SU-DHL-6 (cell line): Measurements from ENCODE around the gene ZP2.

ENCODE experiments used
- H2AFZ ChIP-seq: fragments of 200-600 bp; sonication (generic); 2 replicates; pipeline ENCODE4 v1.6.1; 2014; ENCODE audit warnings: low read depth, mild to moderate bottlenecking, moderate library complexity, mixed read lengths, antibody characterized with exemption, low read length; ENCODE audit not compliant: severe bottlenecking
- H3F3A ChIP-seq: fragments of 200-600 bp; shearing (Covaris generic); 2 replicates; pipeline ENCODE4 v1.6.0; 2016; ENCODE audit warnings: antibody characterized with exemption, mild to moderate bottlenecking; ENCODE audit not compliant: insufficient read depth
- H3K27ac ChIP-seq: fragments of 200-600 bp; sonication (generic); 2 replicates; pipeline ENCODE4 v1.5.1; 2016; ENCODE audit warnings: low read depth, mild to moderate bottlenecking, low read length, moderate library complexity, mixed read lengths
- H3K27me3 ChIP-seq: fragments of 200-600 bp; sonication (generic), shearing (Covaris generic); 2 replicates; pipeline ENCODE4 v1.6.0; 2014; ENCODE audit warnings: mild to moderate bottlenecking, low read length
- H3K36me3 ChIP-seq: fragments of 200-600 bp; sonication (generic); 2 replicates; pipeline ENCODE4 v1.6.1; 2014; ENCODE audit warnings: mild to moderate bottlenecking, low read length, mixed read lengths
- H3K4me2 ChIP-seq: fragments of 300-600, 200-600 bp; shearing (Covaris generic), sonication (generic); 2 replicates; pipeline ENCODE4 v1.6.0; 2014; ENCODE audit warnings: low read length, low read depth, mild to moderate bottlenecking; ENCODE audit not compliant: poor library complexity, severe bottlenecking
- H3K4me3 ChIP-seq: fragments of 200-600 bp; sonication (generic); 2 replicates; pipeline ENCODE4 v1.5.1; 2014; ENCODE audit warnings: antibody characterized with exemption, low read length, mild to moderate bottlenecking, mixed read lengths; ENCODE audit not compliant: insufficient read depth, poor library complexity, severe bottlenecking
- H3K79me2 ChIP-seq: fragments of 200-600 bp; sonication (generic); 2 replicates; pipeline ENCODE4 v1.6.1; 2014; ENCODE audit warnings: mild to moderate bottlenecking, low read length, moderate library complexity; ENCODE audit not compliant: insufficient read depth
- H3K9ac ChIP-seq: fragments of 200-600 bp; sonication (generic); 2 replicates; pipeline ENCODE4 v1.7.0; 2014; ENCODE audit warnings: mild to moderate bottlenecking, low read length
- H3K9me2 ChIP-seq: fragments of 200-600 bp; sonication (generic); replicated peaks from 2 replicates; pipeline ENCODE4 v1.6.1; 2014; ENCODE audit warnings: low read length; ENCODE audit not compliant: insufficient read depth
- H3K9me3 ChIP-seq: fragments of 200-600 bp; sonication (generic); 2 replicates; pipeline ENCODE4 v1.6.1; 2014; ENCODE audit warnings: low read length, mixed read lengths; ENCODE audit not compliant: insufficient read depth
- H4K20me1 ChIP-seq: fragments of 200-600 bp; sonication (generic); 2 replicates; pipeline ENCODE4 v1.6.1; 2014; ENCODE audit warnings: low read depth, mild to moderate bottlenecking, antibody characterized with exemption, low read length, moderate library complexity, mixed read lengths
- EZH2phosphoT487 ChIP-seq: fragments of 200-600 bp; sonication (generic), shearing (Covaris generic); conservative IDR thresholded peaks from 2 replicates; pipeline ENCODE4 v1.6.1; 2018; ENCODE audit warnings: mild to moderate bottlenecking, antibody characterized with exemption, low read length, moderate library complexity, mixed read lengths
- TF ChIP-seq, protein P1 (sequence below): fragments of 200-600 bp; sonication (generic); IDR thresholded peaks from one replicate; pipeline ENCODE4 v1.5.1; 2017; ENCODE audit warnings: antibody characterized with exemption, mild to moderate bottlenecking, low read length, moderate library complexity; ENCODE audit not compliant: insufficient read depth, poor library complexity, severe bottlenecking

The ZP2 gene

DNA sequence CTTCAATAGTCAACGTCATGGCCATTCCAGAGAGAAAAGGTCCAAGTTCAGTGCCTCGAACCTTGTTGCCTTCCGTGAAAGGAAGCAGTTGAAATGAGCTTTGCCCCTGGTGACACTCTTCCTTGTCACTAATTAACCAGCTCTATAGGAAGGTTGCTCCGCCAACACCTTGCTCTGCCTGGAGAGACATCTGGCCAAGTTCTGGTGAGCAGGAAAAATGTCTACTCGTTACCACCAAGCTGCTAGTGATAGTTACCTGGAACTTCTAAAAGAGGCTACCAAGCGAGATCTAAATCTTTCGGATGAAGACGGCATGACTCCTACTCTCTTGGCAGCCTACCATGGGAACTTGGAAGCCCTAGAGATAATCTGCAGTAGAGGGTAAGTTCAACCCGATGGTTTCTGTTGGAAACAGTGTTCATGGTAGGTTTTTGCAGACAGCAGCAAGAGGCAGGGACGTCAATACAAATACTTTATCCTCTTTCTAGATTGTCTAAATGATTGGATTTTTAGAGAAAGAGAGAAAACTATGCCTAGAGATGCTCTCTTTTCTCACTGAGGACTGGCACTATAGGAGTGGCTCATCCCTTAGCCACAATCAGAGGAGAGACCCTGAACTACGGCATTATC lies 22.3 kb upstream of the ZP2 start, which contains the start of gene ANKS4B:
Gene ANKS4B, plus strand, starts transcription at position 179 of the 630 bp plus-strand sequence. Its CDS starts 39 bp downstream, at position 218.
- Histone ChIP-seq H4K20me1 (no peaks in the 10 kb centered on the region), H3K36me3 (no peaks in the 10 kb centered on the region), H3K9me3 (no peaks in the 10 kb centered on the region), H3K27ac (no peak within 1 kb of the TSS), H3K79me2 (no peaks in the 10 kb centered on the region), H3K9me2 (no peaks in the 10 kb centered on the region), H3K4me3 (no peak within 1 kb of the TSS), H3K27me3 (peaks cover 2% of the 10 kb centered on the region; the same call in 1 of the 2 replicates), H3F3A (no peaks in the 10 kb centered on the region), H2AFZ (no peak within 1 kb of the TSS), H3K9ac (no peak within 1 kb of the TSS), H3K4me2 (no peak within 1 kb of the TSS)
- TF ChIP-seq EZH2phosphoT487, result no peak
- TF ChIP-seq, protein P1, sequence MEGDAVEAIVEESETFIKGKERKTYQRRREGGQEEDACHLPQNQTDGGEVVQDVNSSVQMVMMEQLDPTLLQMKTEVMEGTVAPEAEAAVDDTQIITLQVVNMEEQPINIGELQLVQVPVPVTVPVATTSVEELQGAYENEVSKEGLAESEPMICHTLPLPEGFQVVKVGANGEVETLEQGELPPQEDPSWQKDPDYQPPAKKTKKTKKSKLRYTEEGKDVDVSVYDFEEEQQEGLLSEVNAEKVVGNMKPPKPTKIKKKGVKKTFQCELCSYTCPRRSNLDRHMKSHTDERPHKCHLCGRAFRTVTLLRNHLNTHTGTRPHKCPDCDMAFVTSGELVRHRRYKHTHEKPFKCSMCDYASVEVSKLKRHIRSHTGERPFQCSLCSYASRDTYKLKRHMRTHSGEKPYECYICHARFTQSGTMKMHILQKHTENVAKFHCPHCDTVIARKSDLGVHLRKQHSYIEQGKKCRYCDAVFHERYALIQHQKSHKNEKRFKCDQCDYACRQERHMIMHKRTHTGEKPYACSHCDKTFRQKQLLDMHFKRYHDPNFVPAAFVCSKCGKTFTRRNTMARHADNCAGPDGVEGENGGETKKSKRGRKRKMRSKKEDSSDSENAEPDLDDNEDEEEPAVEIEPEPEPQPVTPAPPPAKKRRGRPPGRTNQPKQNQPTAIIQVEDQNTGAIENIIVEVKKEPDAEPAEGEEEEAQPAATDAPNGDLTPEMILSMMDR, result no peak

GRCh38 chr16:21233045-21233520 lies 21.7 kb upstream of the ZP2 start:
- H3K36me3 ChIP-seq, result no peaks in the 10 kb centered on the region
- no peak overlapping the region for H3K9ac ChIP-seq
- TF ChIP-seq, protein P1, result no peak
- TF ChIP-seq EZH2phosphoT487, result no peak
- no peaks in the 10 kb centered on the region for H4K20me1 ChIP-seq
- no peaks in the 10 kb centered on the region for H3K9me2 ChIP-seq
- H3K4me3 ChIP-seq, result no peak overlapping the region
- H3K4me2 ChIP-seq, result no peak overlapping the region
- H3F3A ChIP-seq, result no peaks in the 10 kb centered on the region
- no peak overlapping the region for H2AFZ ChIP-seq
- peaks cover 2% of the 10 kb centered on the region; the same call in 1 of the 2 replicates for H3K27me3 ChIP-seq
- H3K27ac ChIP-seq, result no peak overlapping the region
- no peaks in the 10 kb centered on the region for H3K79me2 ChIP-seq
- no peaks in the 10 kb centered on the region for H3K9me3 ChIP-seq

DNA sequence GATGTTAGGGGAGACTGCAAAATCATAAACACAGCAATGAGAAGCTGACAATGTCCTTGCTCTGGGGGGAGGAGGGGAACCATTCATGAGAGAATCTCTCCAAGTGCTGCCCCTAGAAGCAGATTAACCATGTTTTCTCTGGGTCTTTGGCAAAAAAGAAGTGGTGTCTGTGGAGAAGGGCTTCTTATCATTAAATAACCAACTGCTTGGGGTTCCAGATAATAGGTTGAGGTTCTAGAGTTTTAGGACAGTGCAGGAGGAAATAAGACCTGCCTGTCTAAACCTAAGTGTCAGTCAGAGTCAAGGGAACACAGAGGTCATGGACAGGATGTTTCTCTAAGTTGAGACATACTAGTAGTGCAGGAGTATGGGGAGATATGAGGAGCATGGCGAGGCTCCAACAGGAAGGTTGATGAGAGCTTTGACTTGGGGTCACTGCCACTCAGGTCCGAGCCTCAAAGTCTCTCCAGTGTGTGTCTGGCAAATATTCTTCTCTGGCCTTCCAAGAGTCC lies 17.0 kb upstream of the ZP2 start:
- H3K36me3 ChIP-seq, result no peaks in the 10 kb centered on the region
- no peak overlapping the region for H3K27ac ChIP-seq
- H3F3A ChIP-seq, result no peaks in the 10 kb centered on the region
- no peak overlapping the region for H3K4me3 ChIP-seq
- no peak overlapping the region for H3K4me2 ChIP-seq
- TF ChIP-seq, protein P1, result no peak
- no peak for TF ChIP-seq EZH2phosphoT487
- peaks cover 2% of the 10 kb centered on the region; the same call in 1 of the 2 replicates for H3K27me3 ChIP-seq
- no peaks in the 10 kb centered on the region for H3K79me2 ChIP-seq
- no peaks in the 10 kb centered on the region for H3K9me2 ChIP-seq
- no peaks in the 10 kb centered on the region for H3K9me3 ChIP-seq
- H2AFZ ChIP-seq, result no peak overlapping the region
- H4K20me1 ChIP-seq, result no peaks in the 10 kb centered on the region
- no peak overlapping the region for H3K9ac ChIP-seq
